Caco-2 (cell line): Measurements from ENCODE around the gene CDC14B. TPM values are rescaled to one million over a fixed set of nuclear protein-coding genes. Genes with fewer than 3 reads are reported as not detected.

Experiments used
- Bru-seq: library from RNA; stranded (reverse); fragments of 400-500 nt; gene quantifications from one replicate; lab custom pipeline; 2021; lab: Mats Ljungman, UMichigan
- BruChase-seq, 2 experiments: library from RNA; stranded (reverse); fragments of 400-500 nt; gene quantifications; one replicate each; lab custom pipeline; 2021; lab: Mats Ljungman, UMichigan
- BruUV-seq: library from RNA; stranded (reverse); fragments of 400-500 nt; replicated peaks from 2 replicates; lab custom pipeline; 2021; lab: Mats Ljungman, UMichigan
- CTCF ChIA-PET: fragments of 300-600 bp; sonication (Branson Sonifier 250); formaldehyde crosslinking; loops from one replicate; lab custom pipeline; 2022; ENCODE audit warnings: antibody characterized with exemption; lab: Charles Lee
- POLR2A ChIA-PET: fragments of 300-600 bp; sonication (Branson Sonifier 250); formaldehyde crosslinking; loops from one replicate; lab custom pipeline; 2022; ENCODE audit warnings: antibody characterized with exemption; lab: Charles Lee
- DNase-seq, 2 experiments: peaks; one replicate each; pipeline versions ENCODE4 v3.0.0 to v3.0.0-alpha.2; 2020 to 2022
- H3K27me3 ChIP-seq: replicated peaks from 2 replicates; pipeline ENCODE4 v1.6.0; 2011; ENCODE audit warnings: low read length; ENCODE audit not compliant: control insufficient read depth, insufficient read depth
- H3K36me3 ChIP-seq: 2 replicates; pipeline ENCODE4 v1.5.1; 2011; ENCODE audit warnings: low read length; ENCODE audit not compliant: control insufficient read depth, insufficient read depth
- H3K4me1 ChIP-seq: fragments of 250-450 bp; sonication (Bioruptor Pico); 2 replicates; pipeline ENCODE4 v1.5.1; 2020; ENCODE audit warnings: mild to moderate bottlenecking
- H3K4me3 ChIP-seq: 2 replicates; pipeline ENCODE4 v1.5.1; 2011; ENCODE audit warnings: low read depth, mild to moderate bottlenecking, control low read depth, low read length
- H3K9me3 ChIP-seq: fragments of 250-450 bp; sonication (Bioruptor Pico); 2 replicates; pipeline ENCODE4 v1.5.1; 2020; ENCODE audit warnings: mild to moderate bottlenecking, moderate library complexity
- H3K27ac Mint-ChIP-seq: one replicate; pipeline ENCODE4 v1.8.0; 2022; ENCODE audit warnings: mixed read lengths; ENCODE audit not compliant: unreplicated experiment
- H3K27me3 Mint-ChIP-seq: one replicate; pipeline ENCODE4 v1.8.0; 2022; ENCODE audit warnings: mixed read lengths; ENCODE audit not compliant: insufficient read depth, unreplicated experiment
- H3K36me3 Mint-ChIP-seq: one replicate; pipeline ENCODE4 v1.8.0; 2022; ENCODE audit warnings: mild to moderate bottlenecking, mixed read lengths; ENCODE audit not compliant: insufficient read depth, unreplicated experiment
- H3K4me1 Mint-ChIP-seq: one replicate; pipeline ENCODE4 v1.8.0; 2022; ENCODE audit warnings: low read depth, mixed read lengths; ENCODE audit not compliant: unreplicated experiment
- H3K4me3 Mint-ChIP-seq: one replicate; pipeline ENCODE4 v1.8.0; 2022; ENCODE audit warnings: mild to moderate bottlenecking, moderate library complexity, mixed read lengths; ENCODE audit not compliant: unreplicated experiment
- H3K9me3 Mint-ChIP-seq: one replicate; pipeline ENCODE4 v1.8.0; 2022; ENCODE audit warnings: mixed read lengths; ENCODE audit not compliant: unreplicated experiment
- CTCF ChIP-seq, 2 experiments: fragments of 200-600 bp in 1 of 2; IDR thresholded peaks; 1 replicate in 1 of 2; 2 replicates in 1 of 2; pipeline versions ENCODE4 v1.5.1 to v1.8.0; 2011 to 2022; ENCODE audit warnings: antibody characterized with exemption in 1 of 2, control low read depth in 1 of 2, inconsistent platforms in 1 of 2, low read depth in 1 of 2, low read length in 1 of 2, mild to moderate bottlenecking in 1 of 2, moderate library complexity in 1 of 2; ENCODE audit not compliant: insufficient read depth in 1 of 2, severe bottlenecking in 1 of 2, unreplicated experiment in 1 of 2
- intact Hi-C: fragments of 100-400 bp; cut with micrococcal nuclease; formaldehyde crosslinking; loops from one replicate; pipeline ENCODE4 v1.10.0; 2022; ENCODE audit not compliant: unreplicated experiment
- long read RNA-seq: library from polyadenylated mRNA; stranded (forward); transcript quantifications from one replicate; pipeline ENCODE4 v2.0.0, GENCODE V29; 2022
- total RNA-seq: library from RNA; stranded (reverse); gene quantifications from 2 replicates; pipeline ENCODE4 v1.2.3, GENCODE V29; 2022

Gene CDC14B
- total RNA-seq (81.4 and 82.3 TPM in 2 replicates), Bru-seq, nascent RNA (percentile 91 among the genes with signal in this experiment), BruChase-seq, experiment 1, labeled RNA remaining after a 2-hour chase (percentile 94 among the genes with signal in this experiment), BruChase-seq, experiment 2, labeled RNA remaining after a 6-hour chase (percentile 93 among the genes with signal in this experiment)
- long read RNA-seq, full-length matches to known transcripts, result 43 of 78 reads
- long read RNA-seq, partial matches to known transcripts, result 6 of 78 reads
- long read RNA-seq, other reads (novel, unspliced or antisense), result 29 of 78 reads

GRCh38 chr9:96619491-96620180, at the start of gene CDC14B:
Gene CDC14B, minus strand, starts transcription at chr9:96619843. Its CDS starts 465 bp downstream, at chr9:96619378.
- DNase-seq, result peak; percentile 94 to 98
- peaks cover 29% of the 10 kb centered on the region for H3K4me1 Mint-ChIP-seq
- peak within 1 kb of the TSS; percentile 91 for H3K4me3 Mint-ChIP-seq
- BruUV-seq, result no TSS peak
- Histone ChIP-seq H3K4me3 (peak within 1 kb of the TSS; percentile 91), H3K27me3 (no peaks in the 10 kb centered on the region), H3K9me3 (no peaks in the 10 kb centered on the region), H3K4me1 (peaks cover 18% of the 10 kb centered on the region), H3K36me3 (no peaks in the 10 kb centered on the region)
- peak in 1 of 2 experiments; percentile 5 for TF ChIP-seq CTCF (IDR thresholded peaks at IDR 0.05; ENCODE audit: insufficient read depth in 1 of 2, low read depth in 1 of 2, low read length in 1 of 2, severe bottlenecking in 1 of 2, unreplicated experiment in 1 of 2)
- POLR2A ChIA-PET, result interaction anchor here (0.6 to 1.0 kb wide), 3 partner anchors 28 to 54 kb away, joined by 3 to 10 read pairs (median 4); no protein-coding TSS in a partner anchor
- CTCF ChIA-PET, result interaction anchor here (1.0 kb wide), 1 partner anchor 53 kb away, joined by 3 read pairs; no protein-coding TSS in a partner anchor
- H3K27me3 Mint-ChIP-seq, result no peaks in the 10 kb centered on the region
- H3K9me3 Mint-ChIP-seq, result no peaks in the 10 kb centered on the region
- H3K36me3 Mint-ChIP-seq, result peaks cover 20% of the 10 kb centered on the region
- peak within 1 kb of the TSS; percentile 82 for H3K27ac Mint-ChIP-seq
- intact Hi-C loops, result loop anchor here (1.0 kb wide), 2 partner anchors 25 to 53 kb away; no protein-coding TSS in a partner anchor

- no peak overlapping the region for H3K27ac Mint-ChIP-seq
Measured at GRCh38 chr9:96668868-96669534, 49.4 kb upstream of the CDC14B start.

More at GRCh38 chr9:96668868-96669534, 49.4 kb upstream of the CDC14B start:
- BruUV-seq, result no TSS peak
- Mint-ChIP-seq H3K27me3 (no peaks in the 10 kb centered on the region), H3K4me1 (no peaks in the 10 kb centered on the region), H3K36me3 (peaks cover 4% of the 10 kb centered on the region), H3K9me3 (peaks cover 16% of the 10 kb centered on the region), H3K4me3 (no peak overlapping the region)
- H3K4me1 ChIP-seq, result no peaks in the 10 kb centered on the region
- H3K27me3 ChIP-seq, result no peaks in the 10 kb centered on the region
- no peaks in the 10 kb centered on the region for H3K36me3 ChIP-seq
- no peak overlapping the region for H3K4me3 ChIP-seq
- DNase-seq, result no peak
- H3K9me3 ChIP-seq, result no peaks in the 10 kb centered on the region
- no peak for TF ChIP-seq CTCF (IDR thresholded peaks at IDR 0.05; ENCODE audit: insufficient read depth in 1 of 2, low read depth in 1 of 2, low read length in 1 of 2, severe bottlenecking in 1 of 2, unreplicated experiment in 1 of 2)
- intact Hi-C loops, result loop anchor here (5.0 kb wide), 1 partner anchor 342 kb away; no protein-coding TSS in a partner anchor
- CTCF ChIA-PET, result no interaction called here
- POLR2A ChIA-PET, result no interaction called here
